H9 (cell line): Measurements from ENCODE around the gene PDZD4. TPM values are rescaled to one million over a fixed set of nuclear protein-coding genes. Genes with fewer than 3 reads are reported as not detected.

Experiments
- DNase-seq: peaks from one replicate; pipeline ENCODE4 v3.0.0-alpha.2; 2017
- H2AFZ ChIP-seq: one replicate; pipeline ENCODE4 v1.6.1; 2013; ENCODE audit warnings: mild to moderate bottlenecking, low read length, control low read depth, moderate library complexity
- H2AK5ac ChIP-seq: 2 replicates; pipeline ENCODE4 v1.6.1; 2013; ENCODE audit warnings: low read length, control low read depth, mixed read lengths; ENCODE audit not compliant: insufficient read length
- H2BK120ac ChIP-seq: one replicate; pipeline ENCODE4 v1.6.1; 2013; ENCODE audit warnings: low read depth, mild to moderate bottlenecking, low read length, control low read depth, inconsistent platforms; ENCODE audit not compliant: poor library complexity, severe bottlenecking
- H2BK12ac ChIP-seq: 2 replicates; pipeline ENCODE4 v1.6.1; 2013; ENCODE audit warnings: low read length, control low read depth, mixed read lengths, low read depth; ENCODE audit not compliant: insufficient read length
- H2BK15ac ChIP-seq: 2 replicates; pipeline ENCODE4 v1.6.1; 2013; ENCODE audit warnings: low read depth, low read length, control low read depth
- H2BK20ac ChIP-seq: one replicate; pipeline ENCODE4 v1.6.1; 2013; ENCODE audit warnings: low read depth, mild to moderate bottlenecking, low read length, control low read depth, inconsistent platforms; ENCODE audit not compliant: poor library complexity, severe bottlenecking
- H2BK5ac ChIP-seq: 2 replicates; pipeline ENCODE4 v1.6.1; 2013; ENCODE audit warnings: low read length, control low read depth, mixed read lengths; ENCODE audit not compliant: insufficient read length
- H3K14ac ChIP-seq: 2 replicates; pipeline ENCODE4 v1.6.1; 2013; ENCODE audit warnings: low read length, control low read depth; ENCODE audit not compliant: insufficient read depth
- H3K18ac ChIP-seq: 2 replicates; pipeline ENCODE4 v1.6.1; 2013; ENCODE audit warnings: low read depth, mild to moderate bottlenecking, mixed read lengths, low read length, control low read depth; ENCODE audit not compliant: insufficient read length
- H3K23ac ChIP-seq: 2 replicates; pipeline ENCODE4 v1.6.1; 2013; ENCODE audit warnings: low read length, control low read depth, mixed read lengths, low read depth; ENCODE audit not compliant: insufficient read length
- H3K23me2 ChIP-seq: 2 replicates; pipeline ENCODE4 v1.6.1; 2013; ENCODE audit warnings: low read depth, mild to moderate bottlenecking, mixed read lengths, low read length, control low read depth; ENCODE audit not compliant: insufficient read length, poor library complexity, severe bottlenecking
- H3K27ac ChIP-seq: 2 replicates; pipeline ENCODE4 v1.5.1; 2013; ENCODE audit warnings: low read length, control low read depth, mixed read lengths, low read depth; ENCODE audit not compliant: insufficient read length
- H3K27me3 ChIP-seq: 2 replicates; pipeline ENCODE4 v1.6.1; 2013; ENCODE audit warnings: low read length, control low read depth, inconsistent platforms; ENCODE audit not compliant: insufficient read depth
- H3K4ac ChIP-seq: 2 replicates; pipeline ENCODE4 v1.6.1; 2013; ENCODE audit warnings: low read depth, mild to moderate bottlenecking, control low read depth, inconsistent platforms, low read length, moderate library complexity
- H3K4me1 ChIP-seq: 2 replicates; pipeline ENCODE4 v1.6.1; 2013; ENCODE audit warnings: low read length, control low read depth, inconsistent platforms; ENCODE audit not compliant: insufficient read depth
- H3K4me2 ChIP-seq: 2 replicates; pipeline ENCODE4 v1.6.1; 2013; ENCODE audit warnings: low read length, control low read depth, mixed read lengths; ENCODE audit not compliant: insufficient read length, insufficient read depth
- H3K56ac ChIP-seq: 2 replicates; pipeline ENCODE4 v1.6.1; 2013; ENCODE audit warnings: low read depth, mild to moderate bottlenecking, mixed read lengths, low read length, control low read depth; ENCODE audit not compliant: insufficient read length
- H3K79me1 ChIP-seq: 2 replicates; pipeline ENCODE4 v1.6.1; 2013; ENCODE audit warnings: low read depth, mild to moderate bottlenecking, moderate library complexity, low read length, control low read depth, inconsistent platforms; ENCODE audit not compliant: insufficient read depth, poor library complexity, severe bottlenecking
- H3K79me2 ChIP-seq: 2 replicates; pipeline ENCODE4 v1.6.1; 2013; ENCODE audit warnings: low read length, control low read depth, inconsistent platforms; ENCODE audit not compliant: insufficient read depth
- H3K9ac ChIP-seq: 2 replicates; pipeline ENCODE4 v1.6.1; 2013; ENCODE audit warnings: low read length, control low read depth, mixed read lengths; ENCODE audit not compliant: insufficient read length; ENCODE audit errors: extremely low read depth
- H3K9me3 ChIP-seq: one replicate; pipeline ENCODE4 v1.6.1; 2013; ENCODE audit warnings: low read depth, low read length, inconsistent platforms; ENCODE audit not compliant: control insufficient read depth
- H3T11ph ChIP-seq: one replicate; pipeline ENCODE4 v1.6.1; 2013; ENCODE audit warnings: mild to moderate bottlenecking, low read length, control low read depth, inconsistent platforms
- H4K20me1 ChIP-seq: one replicate; pipeline ENCODE4 v1.6.1; 2013; ENCODE audit not compliant: control insufficient read depth, insufficient read length, insufficient read depth
- H4K5ac ChIP-seq: 2 replicates; pipeline ENCODE4 v1.6.1; 2013; ENCODE audit warnings: low read depth, mild to moderate bottlenecking, mixed read lengths, low read length, control low read depth; ENCODE audit not compliant: insufficient read length
- H4K8ac ChIP-seq: replicated peaks from 2 replicates; pipeline ENCODE4 v1.6.1; 2013; ENCODE audit warnings: low read length, control low read depth, mixed read lengths, low read depth; ENCODE audit not compliant: insufficient read length
- H4K91ac ChIP-seq: 2 replicates; pipeline ENCODE4 v1.6.1; 2013; ENCODE audit warnings: low read depth, mild to moderate bottlenecking, moderate library complexity, mixed read lengths, low read length, control low read depth; ENCODE audit not compliant: insufficient read length
- H3K27ac Mint-ChIP-seq, 3 experiments: 2 replicates in 2 of 3; 3 replicates in 1 of 3; pipeline ENCODE4 v1.8.0; 2020 to 2021; ENCODE audit warnings: mixed read lengths in 3 of 3, mild to moderate bottlenecking in 1 of 3, moderate library complexity in 1 of 3
- H3K27me3 Mint-ChIP-seq: 2 replicates; pipeline ENCODE4 v1.8.0; 2021; ENCODE audit warnings: low read depth, mild to moderate bottlenecking, moderate library complexity, mixed read lengths
- H3K36me3 Mint-ChIP-seq, 3 experiments: 2 replicates in 2 of 3; 3 replicates in 1 of 3; pipeline ENCODE4 v1.8.0; 2020 to 2021; ENCODE audit warnings: low read depth in 3 of 3, mixed read lengths in 3 of 3; ENCODE audit not compliant: insufficient read depth in 1 of 3
- H3K4me1 Mint-ChIP-seq, 2 experiments: 2 replicates each; pipeline ENCODE4 v1.8.0; 2020; ENCODE audit warnings: mixed read lengths in 2 of 2
- H3K4me3 Mint-ChIP-seq, 2 experiments: 2 replicates in 1 of 2; 3 replicates in 1 of 2; pipeline ENCODE4 v1.8.0; 2020 to 2021; ENCODE audit warnings: mild to moderate bottlenecking in 2 of 2, mixed read lengths in 2 of 2, moderate library complexity in 1 of 2
- H3K9me3 Mint-ChIP-seq, 2 experiments: 2 replicates in 1 of 2; 3 replicates in 1 of 2; pipeline ENCODE4 v1.8.0; 2020; ENCODE audit warnings: mild to moderate bottlenecking in 2 of 2, mixed read lengths in 2 of 2, moderate library complexity in 1 of 2
- CTCF ChIP-seq: fragments of 200-600 bp; sonication (generic); conservative IDR thresholded peaks from 3 replicates; pipeline ENCODE4 v1.8.0; 2021; ENCODE audit warnings: antibody characterized with exemption, mild to moderate bottlenecking
- WGBS: extraction: QIAGEN DNeasy Blood & Tissue Kit; methylation state at CpG from one replicate; pipeline ENCODE4 v1.1.7; 2013; ENCODE audit warnings: missing lambda C conversion rate, low lambda C conversion rate, mixed read lengths; ENCODE audit not compliant: insufficient read length; ENCODE audit errors: extremely low coverage; 5-methylcytosine and 5-hydroxymethylcytosine counted together
- total RNA-seq: library from RNA; stranded (reverse); gene quantifications from 2 replicates; pipeline ENCODE4 v1.2.1, GENCODE V29; 2021

The PDZD4 gene
- total RNA-seq, 1 experiment from 2014 or later = 110 TPM

- peaks cover 74 to 77% of the 10 kb centered on the region in 2 experiments for H3K9me3 Mint-ChIP-seq
- Histone ChIP-seq H4K5ac (no peak overlapping the region), H3K18ac (no peak overlapping the region), H3K79me1 (no peaks in the 10 kb centered on the region), H3K4me2 (no peak overlapping the region), H2BK120ac (no peak overlapping the region), H4K91ac (no peak overlapping the region), H2BK12ac (no peak overlapping the region), H2BK5ac (no peak overlapping the region), H3K14ac (no peak overlapping the region), H3K4me1 (no peaks in the 10 kb centered on the region), H2BK20ac (no peak overlapping the region), H3K23ac (no peak overlapping the region), H3K9ac (no peak overlapping the region), H3K27me3 (no peaks in the 10 kb centered on the region), H3K79me2 (no peaks in the 10 kb centered on the region), H3K4ac (no peak overlapping the region), H3K9me3 (peaks cover 32% of the 10 kb centered on the region), H3K56ac (no peak overlapping the region), H2AFZ (no peak overlapping the region), H2BK15ac (no peak overlapping the region), H3K23me2 (no peaks in the 10 kb centered on the region), H4K20me1 (no peaks in the 10 kb centered on the region), H2AK5ac (no peak overlapping the region), H4K8ac (no peak overlapping the region), H3T11ph (no peak overlapping the region), H3K27ac (no peak overlapping the region)
- no peak overlapping the region for H3K4me3 Mint-ChIP-seq
- H3K27ac Mint-ChIP-seq = no peak overlapping the region
- WGBS = no CpG with 5 or more reads among the region's 1 CpG
- peak; percentile 31; the same call in 2 of the 3 replicates for TF ChIP-seq CTCF
- peaks cover 6% of the 10 kb centered on the region for H3K27me3 Mint-ChIP-seq
- no peak for DNase-seq
- H3K4me1 Mint-ChIP-seq = no peaks in the 10 kb centered on the region
- H3K36me3 Mint-ChIP-seq = peaks cover 0 to under 1% (median 0%) of the 10 kb centered on the region in 3 experiments; a peak in 3 of 7 replicates
Measured at GRCh38 chrX:153755136-153755535, 75.2 kb downstream of the PDZD4 start.

Other genes with a start within 250 kb of the PDZD4 start
- gene CCNQ, start 231.4 kb downstream of the PDZD4 start, total RNA-seq = 16.1 and 18.4 TPM in 2 replicates
- gene DUSP9, start 183.3 kb downstream of the PDZD4 start, total RNA-seq = 2.3 and 2.4 TPM in 2 replicates
- 26.2 and 26.8 TPM in 2 replicates for gene PNCK, start 156.7 kb downstream of the PDZD4 start, total RNA-seq
- 229 and 231 TPM in 2 replicates for gene SLC6A8, start 142.6 kb downstream of the PDZD4 start, total RNA-seq
- 138 and 140 TPM in 2 replicates for gene BCAP31, start 106.2 kb downstream of the PDZD4 start, total RNA-seq
- gene ABCD1, start 105.7 kb downstream of the PDZD4 start, total RNA-seq = 10.2 and 11.1 TPM in 2 replicates
- gene PLXNB3, start 66.3 kb downstream of the PDZD4 start, total RNA-seq = 1.8 and 1.9 TPM in 2 replicates
- not detected in 2 replicates for gene SRPK3, start 49.5 kb downstream of the PDZD4 start, total RNA-seq
- 43.2 and 47.1 TPM in 2 replicates for gene IDH3G, start 36.2 kb downstream of the PDZD4 start, total RNA-seq
- 179 and 193 TPM in 2 replicates for gene SSR4, start 35.9 kb downstream of the PDZD4 start, total RNA-seq
- 19.9 and 22.7 TPM in 2 replicates for gene L1CAM, start 55.6 kb upstream of the PDZD4 start, total RNA-seq
- not detected in 2 replicates for gene AVPR2, start 74.1 kb upstream of the PDZD4 start, total RNA-seq
- 37.8 and 40.6 TPM in 2 replicates for gene ARHGAP4, start 95.7 kb upstream of the PDZD4 start, total RNA-seq
- gene NAA10, start 104.5 kb upstream of the PDZD4 start, total RNA-seq = 101 and 103 TPM in 2 replicates
- 7.1 and 8.4 TPM in 2 replicates for gene RENBP, start 114.1 kb upstream of the PDZD4 start, total RNA-seq
- gene HCFC1, start 141.3 kb upstream of the PDZD4 start, total RNA-seq = 137 and 144 TPM in 2 replicates
- 1.9 and 2.7 TPM in 2 replicates for gene TMEM187, start 142.2 kb upstream of the PDZD4 start, total RNA-seq
- 85.3 and 98.4 TPM in 2 replicates for gene IRAK1, start 189.4 kb upstream of the PDZD4 start, total RNA-seq